Immature natural killer cell (primary cell): ENCODE data around the gene PAGE5. TPM values are rescaled to one million over a fixed set of nuclear protein-coding genes. Genes with fewer than 3 reads are reported as not detected.

Experiments
- DNase-seq, 3 donors: peaks; one replicate each; pipeline ENCODE4 v3.0.0; 2022; ENCODE audit warnings: mixed read lengths in 1 of 3
- H3K27ac Mint-ChIP-seq, 6 donors: one replicate each; pipeline ENCODE4 v1.8.0; 2020; ENCODE audit warnings: mixed read lengths in 6 of 6, mild to moderate bottlenecking in 5 of 6, inconsistent platforms in 4 of 6, moderate library complexity in 3 of 6
- H3K27me3 Mint-ChIP-seq, 3 donors: one replicate each; pipeline ENCODE4 v1.8.0; 2020 to 2021; ENCODE audit warnings: low read depth in 3 of 3, mild to moderate bottlenecking in 3 of 3, mixed read lengths in 3 of 3, moderate library complexity in 3 of 3, inconsistent platforms in 1 of 3
- H3K36me3 Mint-ChIP-seq, 3 donors: one replicate each; pipeline ENCODE4 v1.8.0; 2020; ENCODE audit warnings: mixed read lengths in 3 of 3, inconsistent platforms in 2 of 3, mild to moderate bottlenecking in 2 of 3
- H3K4me1 Mint-ChIP-seq, 2 donors: one replicate each; pipeline ENCODE4 v1.8.0; 2020; ENCODE audit warnings: inconsistent platforms in 2 of 2, mild to moderate bottlenecking in 2 of 2, mixed read lengths in 2 of 2, moderate library complexity in 1 of 2
- H3K4me3 Mint-ChIP-seq, 5 donors: one replicate each; pipeline ENCODE4 v1.8.0; 2020; ENCODE audit warnings: mild to moderate bottlenecking in 5 of 5, mixed read lengths in 5 of 5, inconsistent platforms in 3 of 5, moderate library complexity in 3 of 5
- H3K9me3 Mint-ChIP-seq, 6 donors: one replicate each; pipeline ENCODE4 v1.8.0; 2020; ENCODE audit warnings: mild to moderate bottlenecking in 6 of 6, mixed read lengths in 6 of 6, inconsistent platforms in 4 of 6, moderate library complexity in 3 of 6
- polyA plus RNA-seq, 3 donors: library from polyadenylated mRNA; unstranded; fragments of 300-500 nt; fragmentation: Illumina TruSeq; gene quantifications; one replicate each; pipeline ENCODE4 v1.2.3, GENCODE V29; 2021

The PAGE5 gene, protein sequence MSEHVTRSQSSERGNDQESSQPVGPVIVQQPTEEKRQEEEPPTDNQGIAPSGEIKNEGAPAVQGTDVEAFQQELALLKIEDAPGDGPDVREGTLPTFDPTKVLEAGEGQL
- not detected for polyA plus RNA-seq

GRCh38 chrX:55220119-55220794 is at the start of gene PAGE5:
Gene PAGE5 (plus strand): TSS chrX:55220346. CDS start chrX:55221383, 1,037 bp downstream.
- Mint-ChIP-seq H3K9me3 (no peaks in the 10 kb centered on the region), H3K4me3 (no peak within 1 kb of the TSS), H3K4me1 (no peaks in the 10 kb centered on the region), H3K27ac (no peak within 1 kb of the TSS), H3K27me3 (peaks cover 0 to 13% (median 0%) of the 10 kb centered on the region in 3 donors), H3K36me3 (no peaks in the 10 kb centered on the region)
- no peak for DNase-seq

- no peaks in the 10 kb centered on the region for H3K9me3 Mint-ChIP-seq
- no peaks in the 10 kb centered on the region for H3K4me1 Mint-ChIP-seq
- H3K36me3 Mint-ChIP-seq, result no peaks in the 10 kb centered on the region
- H3K27ac Mint-ChIP-seq, result no peak overlapping the region
- no peak overlapping the region for H3K4me3 Mint-ChIP-seq
- no peak for DNase-seq
- peaks cover 0 to 18% (median 2%) of the 10 kb centered on the region in 3 donors for H3K27me3 Mint-ChIP-seq
These were observed 32.9 kb upstream of the PAGE5 start for GRCh38 chrX:55187281-55187680.

DNA sequence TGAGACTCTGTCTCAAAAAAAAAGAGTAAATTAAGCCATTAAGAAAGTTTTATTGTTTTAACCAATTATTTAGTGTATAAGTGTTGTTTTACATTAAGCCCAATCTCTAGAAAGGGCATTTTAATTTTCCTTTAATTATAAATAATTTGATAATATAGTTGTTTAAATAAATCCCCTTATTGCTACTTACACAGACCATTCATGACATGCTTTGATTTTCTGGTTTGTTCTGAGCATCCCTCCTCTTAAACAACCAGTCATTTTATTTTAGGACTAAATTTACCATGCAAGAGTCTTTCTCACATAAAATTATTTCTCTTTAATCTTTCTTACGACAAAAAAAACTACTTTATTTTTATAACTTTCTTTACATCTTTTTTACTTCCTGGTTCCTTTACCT is 23.5 kb upstream of the PAGE5 start:
- peaks cover 0 to 2% (median 0%) of the 10 kb centered on the region in 6 donors for H3K9me3 Mint-ChIP-seq
- DNase-seq, result no peak
- H3K4me3 Mint-ChIP-seq, result no peak overlapping the region
- no peak overlapping the region for H3K27ac Mint-ChIP-seq
- H3K36me3 Mint-ChIP-seq, result no peaks in the 10 kb centered on the region
- no peaks in the 10 kb centered on the region for H3K4me1 Mint-ChIP-seq
- peaks cover 0 to 9% (median 0%) of the 10 kb centered on the region in 3 donors for H3K27me3 Mint-ChIP-seq

- Mint-ChIP-seq H3K27me3 (peaks cover 0 to 4% (median 0%) of the 10 kb centered on the region in 3 donors), H3K36me3 (no peaks in the 10 kb centered on the region), H3K27ac (no peak overlapping the region), H3K9me3 (peaks cover 0 to 2% (median 0%) of the 10 kb centered on the region in 6 donors), H3K4me1 (no peaks in the 10 kb centered on the region), H3K4me3 (no peak overlapping the region)
- no peak for DNase-seq
These were observed 18.1 kb upstream of the PAGE5 start for GRCh38 chrX:55201930-55202579.

DNA sequence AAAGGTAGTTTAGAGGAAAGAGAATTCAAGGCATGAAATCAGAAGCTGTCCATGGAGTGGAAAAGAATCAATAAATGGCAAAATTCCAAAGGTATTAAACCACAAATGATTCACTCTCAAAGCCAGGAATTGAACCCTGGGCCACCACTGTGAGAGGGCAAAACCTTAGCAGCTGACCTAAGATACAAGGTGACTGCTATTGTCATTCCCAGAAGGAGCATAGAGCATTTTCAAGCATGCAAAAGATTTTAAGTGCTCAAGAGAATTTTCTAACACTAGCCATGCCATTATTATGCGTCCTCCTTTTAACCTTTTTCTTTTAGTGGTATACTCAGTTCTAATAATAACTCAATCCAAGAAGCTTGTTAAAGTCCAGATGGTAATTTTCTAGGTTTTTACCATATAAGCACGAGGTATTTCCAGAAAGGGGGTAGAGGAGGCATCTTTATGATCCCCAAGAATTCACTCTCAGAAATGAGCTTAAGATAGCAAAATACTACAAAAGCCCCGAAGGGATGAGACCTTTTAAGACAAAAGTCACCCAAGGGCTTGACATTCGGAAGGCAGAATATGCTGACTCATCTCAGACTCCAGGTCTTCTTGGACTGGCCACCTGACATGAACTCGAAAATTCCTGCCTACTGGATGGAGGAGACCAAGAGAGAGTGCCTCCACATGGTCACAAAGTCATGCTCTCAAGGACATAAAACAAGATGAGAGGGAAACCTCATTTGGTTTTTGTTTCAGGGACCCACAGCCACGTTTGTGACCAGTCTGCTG is 13.8 kb upstream of the PAGE5 start:
- H3K27ac Mint-ChIP-seq, result no peak overlapping the region
- no peak overlapping the region for H3K4me3 Mint-ChIP-seq
- no peaks in the 10 kb centered on the region for H3K4me1 Mint-ChIP-seq
- no peaks in the 10 kb centered on the region for H3K27me3 Mint-ChIP-seq
- no peak for DNase-seq
- no peaks in the 10 kb centered on the region for H3K36me3 Mint-ChIP-seq
- H3K9me3 Mint-ChIP-seq, result no peaks in the 10 kb centered on the region

DNA sequence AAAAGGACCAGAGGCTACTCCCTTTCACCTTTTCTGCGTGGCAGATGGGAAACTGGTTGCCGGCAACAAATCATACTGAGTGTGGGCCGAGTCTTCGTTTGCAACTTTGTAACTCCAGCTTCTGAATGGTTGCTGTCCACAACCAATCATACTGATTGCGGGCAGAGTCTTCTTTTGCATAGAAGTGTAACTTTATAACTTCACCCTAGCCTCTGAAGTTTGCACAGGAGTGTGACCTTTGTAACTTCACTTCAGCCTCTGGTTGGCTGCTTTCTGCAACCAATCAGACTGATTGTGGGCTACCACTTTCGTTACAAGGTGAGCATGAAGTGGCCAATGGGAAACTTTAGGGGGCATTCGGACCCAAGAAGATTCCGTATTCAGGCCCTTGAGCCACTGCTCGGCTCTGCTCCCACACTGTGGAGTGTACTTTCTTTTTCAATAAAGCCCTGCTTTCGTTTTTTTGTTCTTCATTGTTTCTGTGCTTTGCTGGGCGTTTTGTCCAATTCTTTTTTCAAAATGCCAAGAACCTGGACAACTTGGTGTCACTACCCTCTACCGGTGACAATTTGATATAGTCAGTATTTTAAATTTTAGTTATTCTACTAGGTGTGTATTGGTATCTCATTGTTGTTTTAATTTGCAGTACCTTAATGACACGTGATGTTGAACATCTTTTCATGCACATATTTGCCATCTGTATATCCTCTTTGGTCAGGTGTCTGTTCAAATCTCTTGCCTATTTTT is 9.0 kb upstream of the PAGE5 start:
- Mint-ChIP-seq H3K27ac (no peak overlapping the region), H3K27me3 (no peaks in the 10 kb centered on the region), H3K4me3 (no peak overlapping the region), H3K9me3 (peaks cover 0 to 2% (median 0%) of the 10 kb centered on the region in 6 donors), H3K36me3 (no peaks in the 10 kb centered on the region), H3K4me1 (no peaks in the 10 kb centered on the region)
- DNase-seq, result no peak

GRCh38 chrX:55213381-55213780 is 6.8 kb upstream of the PAGE5 start:
- Mint-ChIP-seq H3K4me1 (no peaks in the 10 kb centered on the region), H3K36me3 (no peaks in the 10 kb centered on the region), H3K27me3 (peaks cover 0 to 6% (median 0%) of the 10 kb centered on the region in 3 donors), H3K4me3 (no peak overlapping the region), H3K9me3 (peaks cover 0 to 2% (median 0%) of the 10 kb centered on the region in 6 donors), H3K27ac (no peak overlapping the region)
- DNase-seq, result no peak

DNA sequence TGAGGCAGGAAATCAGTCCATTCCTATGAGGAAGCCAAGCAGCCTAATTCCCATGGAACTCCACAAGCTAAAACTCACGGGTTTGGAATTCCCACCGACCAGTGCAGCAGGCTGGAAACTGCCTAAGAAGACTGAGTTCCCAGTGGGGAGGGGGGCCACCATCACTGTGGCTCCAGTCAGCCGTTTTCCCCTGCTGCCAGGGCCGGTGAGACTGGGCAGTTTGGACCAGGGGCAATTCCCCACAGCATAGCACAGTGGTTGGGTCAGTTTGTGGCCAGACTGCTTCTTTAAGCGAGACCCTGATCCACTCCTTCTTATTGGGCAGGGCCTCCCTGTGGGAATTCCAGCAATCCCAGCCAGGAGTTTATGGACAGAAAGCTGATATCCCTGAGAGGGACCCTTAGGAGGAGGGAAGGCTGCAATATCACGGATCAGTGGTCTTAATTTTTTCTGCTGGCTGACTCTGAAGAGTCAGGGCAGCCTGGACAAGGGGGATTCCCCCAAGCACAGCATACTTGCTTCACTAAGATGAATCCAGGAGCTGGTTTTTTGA is 20.7 kb downstream of the PAGE5 start:
- DNase-seq, result no peak
- Mint-ChIP-seq H3K4me1 (no peaks in the 10 kb centered on the region), H3K36me3 (no peaks in the 10 kb centered on the region), H3K27me3 (peaks cover 0 to 14% (median 2%) of the 10 kb centered on the region in 3 donors), H3K4me3 (no peak overlapping the region), H3K9me3 (peaks cover 0 to 5% (median 0%) of the 10 kb centered on the region in 6 donors), H3K27ac (no peak overlapping the region)

GRCh38 chrX:55253528-55253927 is 33.4 kb downstream of the PAGE5 start:
- no peak for DNase-seq

DNA sequence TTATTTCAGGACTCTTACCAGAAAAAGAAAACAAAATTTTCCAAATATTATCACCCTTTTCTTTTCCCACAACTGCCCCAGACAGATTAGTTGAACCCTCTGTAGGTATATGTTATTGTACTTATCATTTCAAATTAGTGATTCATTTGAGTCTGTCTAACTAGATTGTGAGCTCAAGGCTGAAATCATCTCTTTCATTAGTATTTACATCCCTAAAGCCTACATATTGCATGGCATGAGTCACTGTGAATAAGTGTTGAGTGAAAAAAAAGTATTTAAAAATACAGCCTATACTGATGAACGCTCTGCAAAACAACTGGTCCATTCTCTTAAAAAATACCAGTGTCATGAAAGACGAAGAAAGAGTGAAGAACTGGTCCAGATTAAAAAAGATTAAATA is 40.7 kb downstream of the PAGE5 start:
- Mint-ChIP-seq H3K4me1 (no peaks in the 10 kb centered on the region), H3K4me3 (no peak overlapping the region), H3K36me3 (no peaks in the 10 kb centered on the region), H3K27me3 (peaks cover 1 to 3% (median 1%) of the 10 kb centered on the region in 3 donors), H3K27ac (no peak overlapping the region), H3K9me3 (no peaks in the 10 kb centered on the region)
- DNase-seq, result no peak

More at GRCh38 chrX:55253528-55253927, 33.4 kb downstream of the PAGE5 start:
- no peaks in the 10 kb centered on the region for H3K36me3 Mint-ChIP-seq
- peaks cover 1 to 10% (median 1%) of the 10 kb centered on the region in 3 donors for H3K27me3 Mint-ChIP-seq
- no peaks in the 10 kb centered on the region for H3K4me1 Mint-ChIP-seq
- no peak overlapping the region for H3K27ac Mint-ChIP-seq
- H3K9me3 Mint-ChIP-seq, result no peaks in the 10 kb centered on the region
- H3K4me3 Mint-ChIP-seq, result no peak overlapping the region

DNA sequence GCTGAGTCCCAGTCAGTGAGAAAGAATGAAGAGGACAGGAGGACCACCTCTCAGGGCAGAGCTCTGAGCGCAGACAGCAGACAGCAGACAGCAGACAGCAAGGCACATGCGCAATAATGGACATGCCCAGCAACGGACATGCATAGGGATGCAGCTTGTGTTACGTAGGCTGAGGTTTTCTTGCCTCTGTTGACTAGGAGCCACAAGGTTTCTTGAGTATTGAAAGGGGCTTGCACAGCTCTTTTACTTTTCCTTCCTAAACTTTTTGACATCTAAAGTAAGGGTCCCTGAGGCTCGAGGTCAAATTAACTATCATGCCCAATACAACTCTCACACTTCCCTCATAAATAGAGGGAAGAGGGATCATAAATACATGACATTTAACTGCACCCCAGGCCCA is 44.7 kb downstream of the PAGE5 start, which contains the start of gene PAGE3:
TSS of gene PAGE3 (minus strand) at position 101 of the 400 bp plus-strand sequence. CDS start 1,013 bp downstream, outside the sequence.
- Mint-ChIP-seq H3K27ac (no peak within 1 kb of the TSS), H3K4me1 (no peaks in the 10 kb centered on the region), H3K4me3 (no peak within 1 kb of the TSS), H3K36me3 (no peaks in the 10 kb centered on the region), H3K9me3 (no peaks in the 10 kb centered on the region), H3K27me3 (peaks cover 0 to 5% (median 1%) of the 10 kb centered on the region in 3 donors)
- DNase-seq, result no peak
